ENCODE measurements around the gene TMEM9. TPM values are rescaled to one million over a fixed set of nuclear protein-coding genes. Genes with fewer than 3 reads are reported as not detected.

TMEM9 gene
- total RNA-seq, 1 donor from 2014 or later = 63.9 TPM

DNA sequence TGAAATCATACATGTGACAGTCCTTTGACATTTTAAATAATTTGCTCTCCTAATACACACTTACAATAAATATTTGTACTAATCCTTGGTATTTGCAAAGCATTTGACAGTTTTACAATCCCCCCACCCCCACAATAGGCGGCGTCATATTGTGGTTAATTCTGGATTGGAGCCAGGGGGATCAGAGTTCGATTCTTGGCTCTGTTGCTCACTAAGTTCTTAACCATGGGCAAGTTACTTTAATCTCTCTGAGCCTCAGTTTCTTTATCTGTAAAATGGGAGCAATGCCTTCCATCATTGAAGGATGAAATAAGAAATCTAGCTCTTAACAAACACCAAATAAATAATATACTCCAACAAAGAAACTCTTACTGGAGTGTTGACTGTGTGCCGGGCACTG, 65.9 kb downstream of the TMEM9 start:
- Mint-ChIP-seq H3K4me3 (ENCODE audit: unreplicated experiment) (no peak overlapping the region), H3K27ac (ENCODE audit: unreplicated experiment) (no peak overlapping the region), H3K4me1 (ENCODE audit: unreplicated experiment) (peaks cover 3% of the 10 kb centered on the region), H3K9me3 (ENCODE audit: unreplicated experiment) (no peaks in the 10 kb centered on the region), H3K36me3 (ENCODE audit: unreplicated experiment) (no peaks in the 10 kb centered on the region), H3K27me3 (ENCODE audit: unreplicated experiment) (peaks cover 29% of the 10 kb centered on the region)
- TF ChIP-seq, protein P1, sequence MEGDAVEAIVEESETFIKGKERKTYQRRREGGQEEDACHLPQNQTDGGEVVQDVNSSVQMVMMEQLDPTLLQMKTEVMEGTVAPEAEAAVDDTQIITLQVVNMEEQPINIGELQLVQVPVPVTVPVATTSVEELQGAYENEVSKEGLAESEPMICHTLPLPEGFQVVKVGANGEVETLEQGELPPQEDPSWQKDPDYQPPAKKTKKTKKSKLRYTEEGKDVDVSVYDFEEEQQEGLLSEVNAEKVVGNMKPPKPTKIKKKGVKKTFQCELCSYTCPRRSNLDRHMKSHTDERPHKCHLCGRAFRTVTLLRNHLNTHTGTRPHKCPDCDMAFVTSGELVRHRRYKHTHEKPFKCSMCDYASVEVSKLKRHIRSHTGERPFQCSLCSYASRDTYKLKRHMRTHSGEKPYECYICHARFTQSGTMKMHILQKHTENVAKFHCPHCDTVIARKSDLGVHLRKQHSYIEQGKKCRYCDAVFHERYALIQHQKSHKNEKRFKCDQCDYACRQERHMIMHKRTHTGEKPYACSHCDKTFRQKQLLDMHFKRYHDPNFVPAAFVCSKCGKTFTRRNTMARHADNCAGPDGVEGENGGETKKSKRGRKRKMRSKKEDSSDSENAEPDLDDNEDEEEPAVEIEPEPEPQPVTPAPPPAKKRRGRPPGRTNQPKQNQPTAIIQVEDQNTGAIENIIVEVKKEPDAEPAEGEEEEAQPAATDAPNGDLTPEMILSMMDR (IDR thresholded peaks at IDR 0.05) = no peak
- DNase-seq (ENCODE audit: extremely low spot score, unreplicated experiment) = no peak

DNA sequence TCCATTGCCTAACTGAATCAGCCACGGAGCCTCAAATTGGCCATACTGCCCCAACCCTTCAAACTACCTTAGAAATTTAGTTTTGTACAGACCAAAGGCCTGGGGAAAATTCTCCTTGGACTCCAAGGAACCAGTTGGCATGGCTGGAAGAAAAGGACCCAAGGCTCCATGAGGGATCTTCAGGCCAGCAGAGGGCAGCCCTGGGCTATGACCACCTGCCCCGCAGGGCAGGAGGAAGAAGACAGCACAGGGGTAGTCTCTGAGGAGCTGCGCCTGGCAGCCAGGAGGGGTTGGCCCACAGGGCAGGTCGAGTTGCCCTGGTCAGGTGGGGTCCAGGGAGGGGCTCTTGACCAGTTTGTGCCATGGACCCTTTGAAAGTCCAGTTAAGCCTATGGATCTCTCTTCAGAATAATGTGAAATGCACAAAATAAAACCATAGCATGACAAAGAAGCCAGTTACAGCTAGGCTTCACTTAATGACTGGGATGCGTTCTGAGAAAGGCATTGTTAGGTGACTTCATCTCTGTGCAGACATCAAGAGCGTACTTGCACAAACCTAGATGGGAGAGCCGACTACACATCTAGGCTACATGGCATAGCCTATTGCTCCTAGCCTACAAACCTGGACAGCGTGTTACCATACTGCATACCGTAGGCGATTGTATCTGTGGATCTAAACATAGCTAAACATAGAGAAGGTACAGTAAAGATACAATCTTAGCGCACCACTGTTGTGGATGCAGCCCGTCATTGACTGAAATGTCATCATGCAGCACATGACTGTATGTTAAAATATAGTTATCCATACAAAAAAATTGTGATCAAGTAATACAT, 68.2 kb downstream of the TMEM9 start:
- Mint-ChIP-seq H3K27me3 (ENCODE audit: unreplicated experiment) (peaks cover 35% of the 10 kb centered on the region), H3K4me1 (ENCODE audit: unreplicated experiment) (peaks cover 2% of the 10 kb centered on the region), H3K9me3 (ENCODE audit: unreplicated experiment) (no peaks in the 10 kb centered on the region), H3K27ac (ENCODE audit: unreplicated experiment) (no peak overlapping the region), H3K4me3 (ENCODE audit: unreplicated experiment) (no peak overlapping the region), H3K36me3 (ENCODE audit: unreplicated experiment) (no peaks in the 10 kb centered on the region)
- TF ChIP-seq, protein P1 (IDR thresholded peaks at IDR 0.05) = peak; percentile 57
- no peak for DNase-seq (ENCODE audit: extremely low spot score, unreplicated experiment)

Other genes with a start within 250 kb of the TMEM9 start
- gene KIF21B, start 130.8 kb downstream of the TMEM9 start, total RNA-seq = 0.63 and 0.97 TPM in 2 replicates
- gene CACNA1S, start 42.0 kb downstream of the TMEM9 start, total RNA-seq = not detected in 2 replicates
- not detected in 2 replicates for gene ASCL5, start 27.3 kb downstream of the TMEM9 start, total RNA-seq
- gene IGFN1, start 36.4 kb upstream of the TMEM9 start, total RNA-seq = 3.2 and 3.8 TPM in 2 replicates
- not detected in 2 replicates for gene PKP1, start 129.0 kb upstream of the TMEM9 start, total RNA-seq
- gene TNNT2, start 223.2 kb upstream of the TMEM9 start, total RNA-seq = 1.4 and 3.0 TPM in 2 replicates
- gene LAD1, start 244.8 kb upstream of the TMEM9 start, total RNA-seq = 0.16 and 0.91 TPM in 2 replicates